GM10847 (cell line): ENCODE results near the gene LMAN1.

Source experiments
- POLR2A ChIP-seq: IDR thresholded peaks from 2 replicates; pipeline ENCODE4 v1.6.1; 2011; ENCODE audit not compliant: insufficient read length; ENCODE audit errors: extremely low read depth

Gene LMAN1

DNA sequence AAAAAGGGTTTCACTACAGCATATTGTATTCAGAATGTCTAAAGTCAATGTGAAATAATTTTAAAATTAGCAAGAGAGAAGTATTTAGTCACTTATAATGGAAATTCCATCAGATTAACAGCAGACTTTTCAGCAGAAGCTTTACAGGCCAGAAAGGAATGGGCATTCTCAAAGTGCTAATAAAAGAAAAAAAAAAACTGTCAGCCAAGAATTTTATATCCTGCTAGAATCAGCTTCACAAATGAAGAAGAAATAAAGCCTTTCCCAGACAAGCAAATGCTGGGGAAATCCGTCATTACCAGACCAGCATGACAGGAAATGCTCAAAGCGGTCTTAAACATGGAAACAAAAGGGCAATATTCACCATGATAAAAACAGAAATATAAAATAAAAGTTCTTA is 18.8 kb downstream of the LMAN1 start:
- no peak for TF ChIP-seq POLR2A

DNA sequence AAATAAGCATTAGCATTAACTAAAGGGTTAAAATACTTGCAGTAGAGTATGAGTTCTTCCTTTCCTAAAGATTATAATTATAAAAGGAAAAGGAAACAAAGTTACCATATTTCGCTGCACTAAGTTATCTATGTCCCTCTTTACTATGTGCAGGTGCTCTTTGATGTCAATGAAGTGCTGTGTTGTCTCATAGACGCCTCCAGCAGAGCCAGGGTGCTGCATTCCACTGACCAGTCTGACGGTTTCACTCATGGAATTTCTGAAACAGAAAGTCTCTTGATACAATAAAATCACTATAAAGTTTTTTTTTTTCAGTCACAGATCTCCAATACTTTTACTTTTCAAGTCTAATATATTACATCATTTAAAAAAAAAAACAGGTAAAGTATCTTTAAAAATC is 26.1 kb downstream of the LMAN1 start:
- no peak for TF ChIP-seq POLR2A

DNA sequence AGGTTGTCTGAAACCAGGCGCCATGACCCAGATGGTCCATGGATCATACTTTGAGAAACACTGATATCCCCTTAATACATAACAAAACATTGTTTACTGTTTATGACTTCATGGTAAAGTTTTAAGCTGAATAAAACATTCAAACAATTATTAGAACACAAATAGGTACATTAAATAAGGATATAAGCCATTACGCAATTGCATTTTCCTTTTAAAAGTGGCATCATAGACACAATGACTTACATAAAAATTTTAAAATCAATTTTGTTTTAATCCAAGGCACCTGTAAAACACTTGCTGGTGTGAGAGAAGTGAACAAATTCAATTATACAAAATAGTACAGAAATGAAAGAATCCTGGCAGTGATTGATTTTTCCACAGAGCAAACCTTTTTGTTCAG is 30.4 kb downstream of the LMAN1 start:
- no peak for TF ChIP-seq POLR2A

DNA sequence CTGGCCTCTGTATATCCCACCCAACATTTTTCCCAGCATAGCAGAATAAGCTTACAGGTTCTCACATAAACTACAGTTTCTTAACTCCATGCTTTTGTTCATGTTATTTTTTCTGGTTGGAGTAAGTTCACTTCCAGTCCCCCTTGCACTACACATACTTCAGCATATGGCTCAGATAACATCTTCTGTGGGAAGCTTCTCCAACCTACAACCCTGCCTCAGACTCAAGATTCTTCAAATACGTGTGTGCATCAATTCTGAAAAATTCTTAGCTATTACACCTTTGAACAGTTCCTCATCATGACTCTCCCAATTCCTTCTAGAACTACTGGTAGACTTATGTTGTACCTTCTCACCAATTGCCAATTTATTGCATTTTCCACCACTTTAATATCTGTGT is 33.1 kb downstream of the LMAN1 start:
- TF ChIP-seq POLR2A: no peak

DNA sequence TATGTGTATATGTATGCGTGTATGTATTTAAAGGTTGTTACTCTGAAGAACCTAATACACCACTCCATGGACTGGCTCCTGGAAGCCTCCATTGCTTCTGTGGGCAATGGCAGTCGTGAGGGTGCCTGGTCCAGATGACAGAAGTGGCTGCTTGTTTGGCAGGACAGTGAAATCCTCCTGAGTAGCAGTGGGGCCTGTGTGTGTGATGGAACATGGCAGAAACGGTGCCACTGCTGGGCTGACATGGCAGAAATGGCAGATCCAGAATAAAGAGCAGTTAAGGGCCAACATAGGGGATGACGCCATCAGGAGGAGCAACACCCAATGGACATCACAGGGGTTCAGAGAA is 34.5 kb downstream of the LMAN1 start:
- TF ChIP-seq POLR2A: no peak

DNA sequence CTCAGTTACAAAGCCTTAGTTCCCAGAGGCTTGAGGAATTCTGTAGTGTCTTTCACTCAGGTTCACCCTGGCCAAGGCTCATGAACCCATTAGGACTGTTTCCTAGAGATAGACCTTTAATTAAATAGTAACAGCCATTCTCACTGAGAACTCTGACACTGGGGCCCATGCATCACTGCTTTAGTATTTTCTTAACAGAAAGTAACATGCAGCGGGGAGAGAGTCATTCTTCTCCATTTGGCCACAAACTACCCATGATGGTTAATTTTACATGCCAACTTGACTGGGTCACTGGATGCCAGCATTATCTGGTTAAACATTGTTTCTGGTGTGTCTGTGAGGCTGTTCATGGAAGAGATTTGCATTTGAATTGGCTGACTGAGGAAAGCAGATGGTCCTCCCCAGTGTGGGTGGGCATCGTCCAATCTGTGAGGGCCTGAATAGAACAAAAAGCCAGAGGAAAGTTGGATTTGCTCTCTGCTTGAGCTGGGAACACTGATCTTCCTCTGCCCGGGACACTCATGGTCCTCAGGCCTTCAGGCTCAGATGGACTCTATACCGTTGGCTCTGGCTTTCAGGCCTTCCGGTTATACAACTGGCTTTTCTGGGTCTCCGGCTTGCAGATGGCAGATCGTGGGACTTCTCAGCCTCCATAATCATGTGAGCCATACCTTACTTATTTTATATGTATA is 35.0 kb downstream of the LMAN1 start:
- no peak for TF ChIP-seq POLR2A

DNA sequence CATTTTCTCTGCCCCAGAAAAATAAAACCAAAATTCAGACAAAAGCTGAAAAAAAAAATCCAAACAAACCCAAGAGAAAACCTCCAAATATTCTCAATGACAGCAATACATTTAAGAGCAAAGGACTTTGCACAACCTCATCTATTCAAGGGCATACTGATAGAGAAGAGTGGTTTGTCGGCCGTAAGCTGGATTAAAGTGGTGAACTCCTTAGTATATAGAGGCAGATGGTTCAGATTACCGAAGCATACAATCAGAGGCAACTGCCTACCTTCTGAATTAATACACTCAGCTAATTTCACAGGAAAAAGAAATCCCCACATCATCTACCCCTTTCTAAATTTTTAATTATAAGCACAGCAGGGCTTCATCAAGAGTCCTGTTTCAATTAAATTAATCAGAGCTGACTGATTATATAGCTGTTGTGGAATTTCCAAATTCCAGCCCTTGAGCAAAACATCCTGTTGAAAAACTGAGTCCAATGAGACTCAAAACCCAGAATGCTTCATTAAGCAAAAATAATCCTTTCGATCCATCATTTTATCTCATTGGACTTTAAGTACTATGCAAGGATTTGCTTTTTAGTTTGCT is 40.5 kb downstream of the LMAN1 start, which contains the start of gene CPLX4:
CPLX4 (minus strand) TSS at position 190 of the 591 bp plus-strand sequence; CDS start at position 3, 187 bp downstream.
- TF ChIP-seq POLR2A: no peak

DNA sequence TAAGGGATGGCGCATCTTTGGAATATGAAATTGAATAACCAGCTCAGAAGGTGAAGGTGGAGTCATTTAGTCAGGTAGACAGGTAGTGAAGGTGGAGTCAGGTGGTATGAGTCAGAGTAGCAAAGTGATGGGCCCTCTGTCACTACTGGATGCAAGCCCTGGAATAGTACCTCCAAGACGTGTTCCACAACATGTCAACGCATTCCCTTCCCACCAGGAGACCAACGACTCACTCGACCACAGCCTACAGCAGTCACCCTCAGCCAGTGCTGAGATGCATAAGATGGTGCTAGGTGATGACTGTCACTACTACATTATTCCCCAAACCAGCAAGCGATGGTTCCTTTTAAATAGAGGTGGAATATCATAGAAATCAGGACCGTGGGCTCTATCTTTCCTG is 47.4 kb downstream of the LMAN1 start:
- no peak for TF ChIP-seq POLR2A

- TF ChIP-seq POLR2A: no peak
These were observed 50.2 kb downstream of the LMAN1 start for GRCh38 chr18:59308938-59309260.

DNA sequence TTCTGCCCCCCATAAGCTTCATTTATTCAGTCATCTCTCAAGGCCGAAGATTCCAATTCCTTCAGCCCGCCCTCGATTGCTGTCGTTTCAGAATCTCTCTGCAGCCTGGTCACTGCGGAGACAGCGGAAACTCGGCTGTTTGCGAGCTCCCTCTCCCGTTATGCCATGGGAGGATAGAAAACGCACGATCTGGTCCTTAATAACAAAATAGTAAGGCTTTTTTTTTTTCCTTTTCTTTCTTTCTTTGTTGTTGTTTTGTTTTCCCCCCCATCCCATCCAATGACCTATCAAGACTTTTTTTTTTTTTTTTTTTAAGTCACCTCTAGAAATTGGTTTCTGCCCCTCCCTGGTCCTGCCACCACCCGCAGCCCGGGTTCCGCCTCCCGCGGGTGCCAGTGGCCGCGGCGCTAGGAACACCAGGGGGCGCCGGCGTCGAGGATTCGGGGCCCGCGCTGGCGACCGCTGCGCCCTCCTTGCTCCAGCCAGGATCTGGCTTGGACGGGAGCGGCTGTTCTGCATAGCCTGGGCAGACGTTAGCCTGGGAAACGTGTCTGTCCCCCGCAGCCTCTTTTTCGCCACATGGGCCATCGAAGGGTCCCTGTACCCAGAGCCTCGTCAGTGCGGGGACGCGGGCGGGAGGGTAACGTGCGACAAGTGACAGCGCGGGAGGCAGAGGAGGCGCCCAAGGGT is 50.7 kb downstream of the LMAN1 start:
- TF ChIP-seq POLR2A: no peak

- TF ChIP-seq POLR2A: no peak
These were observed 52.4 kb downstream of the LMAN1 start for GRCh38 chr18:59306640-59307039.

GRCh38 chr18:59305295-59305694 is 53.8 kb downstream of the LMAN1 start:
- no peak for TF ChIP-seq POLR2A

- no peak for TF ChIP-seq POLR2A
These were observed 55.3 kb downstream of the LMAN1 start for GRCh38 chr18:59303656-59304195.

GRCh38 chr18:59303006-59303405 is 56.1 kb downstream of the LMAN1 start:
- TF ChIP-seq POLR2A: no peak

- TF ChIP-seq POLR2A: no peak
These were observed 57.1 kb downstream of the LMAN1 start for GRCh38 chr18:59301929-59302328.

- no peak for TF ChIP-seq POLR2A
These were observed 58.3 kb downstream of the LMAN1 start for GRCh38 chr18:59300676-59301285.
